Measurements from ENCODE around the gene TRAF3IP3.

DNA sequence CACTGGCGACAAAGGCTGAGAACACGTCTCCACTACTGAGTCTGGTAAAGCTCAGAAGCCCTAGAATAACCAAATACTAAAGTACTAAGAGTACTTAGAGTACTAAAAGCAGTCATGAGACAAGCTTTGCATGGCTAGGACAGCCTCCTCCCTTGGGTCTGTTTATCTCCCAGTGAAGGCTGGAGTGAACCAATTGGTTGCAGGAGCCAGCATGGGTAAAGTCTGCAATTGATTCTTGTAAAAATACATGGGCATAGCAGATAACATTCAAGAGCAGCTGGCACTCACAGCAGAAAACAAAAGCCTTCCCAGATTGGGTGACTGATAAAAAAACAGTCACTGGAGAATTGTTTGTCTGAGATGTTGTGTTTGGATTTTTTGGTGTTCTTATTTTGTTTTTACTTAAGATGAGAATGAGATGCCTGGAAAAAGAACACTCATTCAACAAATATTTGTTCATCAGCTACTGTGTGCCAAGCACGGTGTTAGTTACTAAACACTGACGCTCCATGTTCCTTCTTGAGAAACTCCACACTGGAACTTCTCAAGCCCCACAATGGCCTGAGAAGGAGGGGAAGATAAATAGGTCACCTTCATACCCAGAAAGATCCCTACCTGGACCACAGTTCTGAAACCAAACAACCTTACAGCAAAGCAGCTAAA is 46.4 kb downstream of the TRAF3IP3 start:
- TF ChIP-seq, protein P1, sequence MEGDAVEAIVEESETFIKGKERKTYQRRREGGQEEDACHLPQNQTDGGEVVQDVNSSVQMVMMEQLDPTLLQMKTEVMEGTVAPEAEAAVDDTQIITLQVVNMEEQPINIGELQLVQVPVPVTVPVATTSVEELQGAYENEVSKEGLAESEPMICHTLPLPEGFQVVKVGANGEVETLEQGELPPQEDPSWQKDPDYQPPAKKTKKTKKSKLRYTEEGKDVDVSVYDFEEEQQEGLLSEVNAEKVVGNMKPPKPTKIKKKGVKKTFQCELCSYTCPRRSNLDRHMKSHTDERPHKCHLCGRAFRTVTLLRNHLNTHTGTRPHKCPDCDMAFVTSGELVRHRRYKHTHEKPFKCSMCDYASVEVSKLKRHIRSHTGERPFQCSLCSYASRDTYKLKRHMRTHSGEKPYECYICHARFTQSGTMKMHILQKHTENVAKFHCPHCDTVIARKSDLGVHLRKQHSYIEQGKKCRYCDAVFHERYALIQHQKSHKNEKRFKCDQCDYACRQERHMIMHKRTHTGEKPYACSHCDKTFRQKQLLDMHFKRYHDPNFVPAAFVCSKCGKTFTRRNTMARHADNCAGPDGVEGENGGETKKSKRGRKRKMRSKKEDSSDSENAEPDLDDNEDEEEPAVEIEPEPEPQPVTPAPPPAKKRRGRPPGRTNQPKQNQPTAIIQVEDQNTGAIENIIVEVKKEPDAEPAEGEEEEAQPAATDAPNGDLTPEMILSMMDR (IDR thresholded peaks at IDR 0.05): no peak
- TF ChIP-seq POLR2A (IDR thresholded peaks at IDR 0.05) (no peak), POLR2AphosphoS5 (IDR thresholded peaks at IDR 0.05) (no peak), EP300 (IDR thresholded peaks at IDR 0.05) (no peak)

All from upper lobe of left lung (tissue), 4 donors.